Measurements from ENCODE around the gene FADS3.
"Not testable (repeated sequence)": the region's sequence is repeated elsewhere in the genome, so short reads cannot be mapped to it uniquely, and the experiment has no call there.

FADS3 gene

DNA sequence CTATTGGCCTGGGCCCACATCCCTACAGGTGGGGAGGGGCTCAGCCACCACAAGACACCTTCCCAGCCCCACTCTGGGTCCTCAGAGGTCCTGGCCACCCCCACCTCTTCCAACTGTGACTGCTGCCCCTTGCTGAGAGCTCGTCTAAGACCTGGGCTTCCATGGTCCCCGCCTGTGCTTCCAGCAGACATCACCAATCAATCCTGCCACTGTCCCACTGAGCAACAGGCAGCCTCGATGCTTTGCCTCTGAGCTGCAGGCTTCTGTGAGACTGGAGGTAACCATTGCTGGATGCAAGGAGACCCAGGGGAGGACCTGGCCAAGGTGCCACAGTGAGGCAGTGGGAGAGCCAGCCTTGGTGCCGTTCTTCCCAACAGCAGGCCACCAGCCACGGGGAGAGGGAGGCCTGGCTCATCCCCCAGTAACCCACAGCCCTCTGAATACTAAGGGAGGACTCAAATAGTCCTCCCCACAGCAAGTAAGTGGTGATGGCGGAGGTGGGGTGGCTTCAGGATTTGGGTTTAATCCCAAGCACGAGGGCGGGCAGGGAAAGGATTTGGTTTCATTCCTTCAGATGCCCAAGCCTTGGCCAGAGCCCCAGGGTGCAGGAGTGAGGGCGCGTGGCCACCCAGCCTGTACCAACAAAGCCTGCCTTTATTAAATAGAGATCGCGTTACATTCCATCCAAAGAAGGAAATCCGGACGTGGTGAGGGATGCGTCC is 5.5 kb upstream of the FADS3 start:
- DNase-seq = no peak

DNA sequence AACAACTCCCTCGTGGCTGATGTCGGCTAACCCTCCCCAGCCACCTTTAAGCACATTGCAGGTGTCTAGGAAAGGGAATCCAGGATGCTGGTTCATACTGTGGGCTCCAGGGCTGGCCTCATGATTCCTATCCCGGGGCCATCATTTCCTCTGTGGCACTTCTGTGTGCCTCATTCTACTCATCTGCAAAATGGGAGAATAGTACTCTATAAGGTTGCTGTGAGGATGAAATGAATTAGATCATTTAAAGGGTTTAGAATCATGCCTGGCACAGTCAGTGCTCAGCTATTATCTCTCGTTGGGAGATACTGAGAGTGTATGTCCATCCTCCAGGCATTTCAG is 4.3 kb upstream of the FADS3 start:
- no peak for DNase-seq

DNA sequence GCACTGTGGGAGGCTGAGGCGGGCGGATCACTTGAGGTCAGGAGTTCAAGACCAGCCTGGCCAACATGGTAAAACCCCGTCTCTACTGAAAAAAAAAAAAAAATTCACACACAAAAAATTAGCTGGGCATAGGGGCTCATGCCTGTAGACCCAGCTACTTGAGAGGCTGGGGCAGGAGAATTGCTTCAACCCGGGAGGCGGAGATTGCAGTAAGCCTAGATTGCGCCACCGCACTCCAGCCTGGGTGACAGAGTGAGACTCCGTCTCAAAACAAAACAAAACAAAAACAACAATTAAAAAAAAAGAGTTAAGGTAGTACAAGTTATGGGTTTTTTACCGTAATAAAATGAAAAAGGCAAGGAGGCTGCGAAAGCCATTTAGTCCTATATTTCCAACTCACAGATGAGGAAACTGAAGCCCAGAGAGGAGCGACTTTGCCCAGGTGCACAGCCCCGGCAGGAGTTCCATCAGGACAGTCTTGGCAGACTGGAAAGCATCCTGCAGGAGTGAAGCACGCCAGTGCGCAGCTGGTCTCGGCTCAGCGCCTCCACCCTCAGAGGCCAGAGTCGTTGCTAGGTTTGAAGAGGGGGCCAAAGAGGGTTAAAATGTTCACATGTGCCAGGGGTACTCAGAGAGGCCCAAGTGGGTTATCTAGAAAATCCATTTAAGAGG is 3.8 kb upstream of the FADS3 start:
- DNase-seq = peak; percentile 14

GRCh38 chr11:61893981-61894380 is 2.6 kb upstream of the FADS3 start:
- DNase-seq = peak; percentile 8

GRCh38 chr11:61892085-61892370 is 683 bp upstream of the FADS3 start:
- DNase-seq = no peak

GRCh38 chr11:61890529-61891330 is 615 bp downstream of the FADS3 start:
- DNase-seq = peak; percentile 39

DNA sequence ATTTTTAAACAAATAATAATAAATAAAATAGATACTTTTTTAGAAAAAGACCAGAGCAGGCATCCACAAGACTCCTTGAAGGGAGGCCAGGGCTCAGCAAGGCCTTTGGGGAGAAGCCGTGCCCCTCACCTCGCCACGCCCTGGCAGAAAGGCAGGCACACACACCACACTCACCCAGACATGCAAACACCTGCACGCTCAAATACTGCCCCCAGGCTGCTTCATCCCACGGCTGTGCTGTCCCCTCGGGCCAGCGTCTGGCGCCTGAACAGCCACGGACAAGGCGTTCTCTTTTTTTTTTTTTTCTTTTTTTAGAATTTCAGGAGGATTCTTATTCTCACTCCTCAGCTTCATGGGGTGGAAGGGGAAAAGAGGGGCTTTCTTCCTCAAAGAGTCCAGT is 1.5 kb downstream of the FADS3 start:
- no peak for DNase-seq

GRCh38 chr11:61888590-61888989 is 2.8 kb downstream of the FADS3 start:
- DNase-seq = no peak

DNA sequence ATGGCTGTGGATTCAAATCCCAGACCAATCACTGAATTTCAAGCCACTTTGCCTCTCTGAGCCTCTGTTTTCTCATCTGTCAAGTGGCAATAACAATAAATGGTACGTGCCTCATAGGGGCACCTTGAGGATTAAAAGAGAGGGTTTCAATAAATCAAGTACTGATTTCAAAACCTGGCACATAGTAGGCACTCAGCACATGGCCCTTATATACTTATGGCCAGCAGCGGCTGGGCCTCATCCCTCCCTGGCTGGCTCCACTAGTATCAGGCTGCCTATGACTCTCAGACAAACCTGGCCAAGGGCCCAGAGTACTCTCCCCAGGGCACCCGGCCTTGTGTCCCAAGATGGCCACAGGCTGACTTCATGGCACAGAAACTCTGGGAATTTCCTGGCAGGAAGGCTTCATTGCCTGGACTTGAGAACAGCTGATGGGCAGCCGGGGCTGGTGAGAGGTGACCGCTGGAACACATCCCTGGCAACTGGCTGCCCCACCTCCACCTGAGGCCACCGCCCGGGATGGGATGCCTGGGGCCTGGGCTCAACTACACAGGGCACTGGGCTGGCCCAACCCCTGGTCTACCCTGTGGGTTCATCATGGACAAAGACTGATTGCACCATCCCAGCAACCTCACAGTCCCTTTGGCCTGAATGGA is 3.4 kb downstream of the FADS3 start:
- no peak for DNase-seq

- DNase-seq = no peak
Observed at GRCh38 chr11:61886643-61887042, 4.7 kb downstream of the FADS3 start.

- DNase-seq = no peak
Observed at GRCh38 chr11:61885784-61886580, 5.4 kb downstream of the FADS3 start.

DNA sequence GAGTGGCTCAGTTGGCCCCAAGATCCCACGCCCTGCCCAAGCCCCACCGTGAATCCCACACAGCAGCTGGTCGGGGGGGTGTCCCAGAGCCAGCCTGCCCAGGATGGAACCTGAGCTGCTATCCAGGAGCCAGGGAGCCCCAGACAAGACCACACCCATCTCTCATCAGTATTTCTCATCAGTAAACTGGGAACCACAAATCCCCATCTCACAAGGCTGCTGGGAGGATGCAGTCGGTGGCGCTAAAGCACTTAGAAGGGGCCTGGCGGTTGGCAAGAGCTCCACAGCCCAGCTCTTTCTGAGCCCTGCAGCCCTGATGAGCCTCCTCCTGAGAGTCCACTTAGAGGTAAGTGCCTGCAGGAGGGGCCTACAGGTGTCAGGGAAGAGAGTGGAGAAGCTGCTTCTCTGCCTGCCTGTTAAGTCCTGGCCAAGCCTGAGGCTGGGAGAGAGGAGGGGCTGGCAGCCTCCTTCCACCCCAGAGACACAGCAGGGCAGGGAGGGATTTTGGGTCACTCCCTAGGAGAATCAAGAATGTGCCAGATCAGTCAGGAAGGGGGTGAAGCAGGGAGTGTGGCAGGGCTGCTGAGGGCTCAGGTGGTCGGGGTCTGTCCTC is 6.1 kb downstream of the FADS3 start:
- no peak for DNase-seq

DNA sequence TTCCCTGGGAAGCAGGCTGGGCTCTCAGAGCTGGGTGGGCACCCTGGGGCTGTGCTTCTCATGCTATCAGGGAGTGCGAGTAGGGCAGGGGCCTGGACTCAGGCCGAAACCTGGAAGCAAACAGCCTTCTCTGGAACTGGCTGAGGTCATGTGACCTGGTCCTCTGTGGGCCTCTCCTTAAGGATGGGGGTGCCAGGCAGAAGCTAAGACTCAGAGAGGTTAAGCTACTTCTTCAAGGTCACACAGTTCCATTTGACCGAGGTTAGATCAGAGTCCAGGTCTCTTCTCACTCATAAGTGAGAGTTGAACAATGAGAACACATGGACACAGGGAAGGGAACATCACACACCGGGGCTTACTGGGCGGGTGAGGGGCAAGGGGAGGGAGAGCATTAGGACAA is 7.4 kb downstream of the FADS3 start:
- no peak for DNase-seq

- no peak for DNase-seq
Observed at GRCh38 chr11:61883327-61883726, 8.0 kb downstream of the FADS3 start.

DNA sequence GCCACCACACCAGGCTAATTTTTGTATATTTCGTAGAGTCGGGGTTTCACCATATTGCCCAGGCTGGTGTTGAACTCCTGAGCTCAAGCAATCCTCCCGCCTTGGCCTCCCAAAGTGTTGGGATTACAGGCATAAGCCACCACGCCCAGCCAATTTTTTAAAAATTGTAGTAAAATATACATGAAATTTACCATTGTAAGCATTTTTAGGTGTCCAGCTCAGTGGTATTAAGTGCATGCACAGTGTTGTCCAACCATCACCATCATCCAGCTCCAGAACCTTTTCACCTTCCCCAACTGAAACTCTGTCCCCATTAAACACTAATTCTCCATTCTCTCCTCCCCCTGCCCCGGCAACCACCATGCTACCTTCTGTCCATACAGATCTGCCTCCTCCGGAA is 8.5 kb downstream of the FADS3 start:
- no peak for DNase-seq

DNA sequence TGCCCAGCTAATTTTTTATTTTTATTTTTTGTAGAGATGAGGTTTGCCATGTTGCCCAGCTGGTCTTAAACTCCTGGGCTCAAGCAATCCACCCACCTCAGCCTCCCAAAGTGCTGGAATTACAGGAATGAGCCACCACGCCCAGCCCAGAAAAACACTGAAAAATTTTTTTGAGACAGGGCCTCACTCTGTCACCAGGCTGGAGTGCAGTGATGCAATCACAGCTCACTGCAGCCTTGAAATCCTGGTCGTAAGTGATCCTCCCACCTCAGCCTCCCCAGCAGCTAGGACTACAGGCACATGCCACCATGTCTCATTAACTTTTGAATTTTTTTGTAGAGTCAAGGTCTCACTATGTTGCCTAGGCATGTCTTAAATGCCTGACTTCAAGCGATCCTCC is 9.1 kb downstream of the FADS3 start:
- DNase-seq = not testable (repeated sequence)

DNA sequence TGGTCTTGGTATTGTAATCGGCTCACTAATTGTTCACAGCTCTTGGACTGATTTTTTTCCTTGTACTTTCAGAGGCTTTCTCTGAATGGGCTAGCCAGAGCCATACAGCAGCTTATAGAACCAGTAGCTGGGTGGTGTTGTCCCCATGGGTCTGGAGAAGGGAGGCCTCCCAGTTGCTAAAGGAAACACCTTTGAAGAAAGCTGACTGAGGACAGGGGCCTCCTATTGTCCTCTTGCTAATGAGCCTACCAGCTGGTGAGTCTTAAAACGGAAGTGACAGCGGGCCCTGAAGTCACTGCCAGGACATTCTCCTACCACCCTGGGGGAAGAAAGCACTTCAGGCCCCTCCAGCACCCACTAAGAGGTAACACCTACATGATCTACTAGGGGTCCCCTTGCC is 9.9 kb downstream of the FADS3 start:
- no peak for DNase-seq

GRCh38 chr11:61880454-61880853 is 10.9 kb downstream of the FADS3 start:
- DNase-seq = no peak

- no peak for DNase-seq
Observed at GRCh38 chr11:61880031-61880430, 11.3 kb downstream of the FADS3 start.

GRCh38 chr11:61879152-61879551 is 12.2 kb downstream of the FADS3 start:
- no peak for DNase-seq

DNA sequence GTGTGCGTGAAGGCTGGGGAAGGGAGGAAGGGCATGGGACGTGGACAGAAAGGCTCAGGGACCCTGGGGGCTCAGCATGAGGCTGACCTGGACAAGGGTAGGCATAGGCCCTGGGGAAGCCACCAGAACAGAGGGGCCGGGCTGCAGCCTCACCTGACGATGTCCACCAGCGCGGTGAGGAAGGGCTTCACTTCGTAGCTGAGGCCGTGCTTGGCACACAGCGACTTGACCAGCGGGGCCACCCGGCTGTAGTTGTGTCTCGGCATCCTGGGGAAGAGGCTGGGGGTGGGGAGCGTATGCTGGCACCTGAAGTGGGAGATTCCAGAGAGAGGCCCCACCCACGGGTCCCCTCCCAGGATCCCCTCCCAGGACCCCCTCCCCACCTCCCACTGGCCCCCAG is 15.6 kb downstream of the FADS3 start:
- no peak for DNase-seq

DNA sequence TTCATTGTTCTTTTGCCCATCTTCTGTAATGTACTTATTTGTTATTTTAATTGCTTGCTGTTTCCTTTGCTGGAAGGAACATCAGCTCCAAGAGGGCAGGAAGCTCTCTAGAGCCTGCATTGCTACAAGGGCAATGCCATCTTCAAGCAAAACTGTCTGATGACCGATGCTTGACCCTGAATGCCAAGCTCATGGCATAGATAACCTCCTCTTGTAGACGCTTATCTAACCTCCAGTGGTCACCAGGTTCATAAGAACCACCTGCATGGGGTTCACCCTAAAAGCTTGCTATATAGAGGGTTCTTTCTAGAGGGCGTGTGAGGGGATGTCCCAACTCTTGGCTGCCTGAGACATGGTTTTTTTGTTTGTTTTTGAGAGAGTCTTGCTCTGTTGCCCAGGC is 16.5 kb downstream of the FADS3 start:
- no peak for DNase-seq

Measured in MV-4-11 (cell line).